GM21825 (cell line): ENCODE data around the gene SRGN.

Experiments used
- ATAC-seq: cut with Tn5 transposase; IDR thresholded peaks from one replicate; pipeline ENCODE4 v1.9.1; 2021; ENCODE audit warnings: mild to moderate bottlenecking, moderate library complexity; ENCODE audit not compliant: unreplicated experiment

The SRGN gene

DNA sequence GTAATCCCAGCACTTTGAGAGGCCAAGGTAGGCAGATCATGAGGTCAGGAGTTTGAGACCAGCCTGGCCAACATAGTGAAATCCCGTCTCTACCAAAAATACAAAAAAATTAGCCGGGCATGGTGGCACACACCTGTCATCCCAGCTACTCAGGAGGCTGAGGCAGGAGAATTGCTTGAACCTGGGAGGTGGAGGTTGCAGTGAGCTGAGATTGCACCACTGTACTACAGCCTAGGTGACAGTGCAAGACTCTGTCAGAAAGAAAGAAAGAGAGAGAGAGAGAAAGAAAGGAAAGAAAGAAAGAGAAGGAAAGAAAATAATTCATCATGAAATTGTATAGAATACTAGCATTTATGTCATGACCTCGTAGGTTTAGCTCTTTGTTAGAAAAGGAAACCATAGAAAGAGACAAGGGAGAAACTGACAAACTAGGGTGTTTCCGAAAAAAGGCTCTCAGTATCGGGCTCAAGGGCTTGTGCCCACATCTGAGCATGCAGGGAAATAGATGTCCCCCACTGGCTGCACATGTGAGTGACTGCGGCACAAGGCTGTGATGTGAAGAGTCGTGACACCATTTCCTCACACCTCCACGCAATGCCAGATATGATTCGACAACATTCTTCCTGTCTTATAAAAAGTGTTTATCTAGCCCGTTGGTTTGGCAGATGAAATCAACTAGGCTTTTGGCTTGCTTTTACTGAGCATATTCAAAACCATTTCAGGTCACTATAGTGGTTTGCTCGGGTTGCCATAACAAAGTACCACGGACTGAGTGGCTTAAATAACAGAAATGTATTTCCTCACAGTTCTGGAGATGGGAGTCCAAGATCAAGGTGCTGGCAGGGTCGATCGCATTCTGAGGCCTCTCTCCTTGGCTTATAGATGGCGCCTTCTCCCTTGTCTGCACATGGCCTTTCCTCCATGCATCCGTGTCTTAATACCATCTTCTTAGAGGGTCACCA is 2.0 kb downstream of the SRGN start:
- peak; percentile 43 for ATAC-seq

DNA sequence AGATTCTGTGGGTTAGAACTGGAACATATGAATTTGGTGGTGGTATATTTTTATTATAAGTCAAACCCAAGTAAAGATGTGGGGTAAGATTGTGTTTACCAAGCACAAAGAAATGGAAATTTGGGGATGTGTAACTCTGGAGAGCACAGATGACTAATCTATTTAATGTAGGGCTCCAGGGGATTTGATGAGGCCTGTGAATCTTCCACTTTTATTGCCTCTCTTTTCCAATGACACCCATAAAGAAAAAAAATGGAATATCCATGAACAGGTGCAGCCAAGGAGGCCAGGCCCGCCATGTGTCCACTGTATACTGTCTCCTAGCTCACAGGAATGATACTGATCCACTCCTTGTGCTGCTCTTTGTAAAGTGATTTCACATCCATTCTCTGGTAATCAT is 2.8 kb downstream of the SRGN start:
- no peak for ATAC-seq

DNA sequence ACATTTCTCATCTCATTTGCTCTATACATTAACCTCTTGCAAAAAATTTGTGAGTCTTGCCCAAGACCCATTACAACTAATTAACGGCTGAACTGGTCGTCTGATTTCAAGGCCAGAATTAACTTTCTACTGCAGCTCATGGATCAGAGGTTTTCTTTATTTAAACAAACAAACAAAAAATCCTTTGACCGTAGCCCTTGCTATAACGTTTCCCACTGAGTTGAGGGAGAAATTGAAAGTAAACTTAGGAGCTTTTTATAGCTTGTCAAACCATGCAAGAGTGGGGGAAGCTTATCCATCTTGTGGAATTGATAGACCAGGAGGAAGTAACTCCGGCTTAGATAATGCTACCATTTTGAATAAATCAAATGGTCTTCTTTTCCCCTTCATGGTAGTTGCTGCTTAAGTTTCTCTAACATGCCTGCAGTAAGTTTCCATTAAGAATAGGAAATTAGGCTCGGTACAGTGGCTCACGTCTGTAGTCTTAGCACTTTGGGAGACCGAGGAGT is 3.3 kb downstream of the SRGN start:
- ATAC-seq = no peak

DNA sequence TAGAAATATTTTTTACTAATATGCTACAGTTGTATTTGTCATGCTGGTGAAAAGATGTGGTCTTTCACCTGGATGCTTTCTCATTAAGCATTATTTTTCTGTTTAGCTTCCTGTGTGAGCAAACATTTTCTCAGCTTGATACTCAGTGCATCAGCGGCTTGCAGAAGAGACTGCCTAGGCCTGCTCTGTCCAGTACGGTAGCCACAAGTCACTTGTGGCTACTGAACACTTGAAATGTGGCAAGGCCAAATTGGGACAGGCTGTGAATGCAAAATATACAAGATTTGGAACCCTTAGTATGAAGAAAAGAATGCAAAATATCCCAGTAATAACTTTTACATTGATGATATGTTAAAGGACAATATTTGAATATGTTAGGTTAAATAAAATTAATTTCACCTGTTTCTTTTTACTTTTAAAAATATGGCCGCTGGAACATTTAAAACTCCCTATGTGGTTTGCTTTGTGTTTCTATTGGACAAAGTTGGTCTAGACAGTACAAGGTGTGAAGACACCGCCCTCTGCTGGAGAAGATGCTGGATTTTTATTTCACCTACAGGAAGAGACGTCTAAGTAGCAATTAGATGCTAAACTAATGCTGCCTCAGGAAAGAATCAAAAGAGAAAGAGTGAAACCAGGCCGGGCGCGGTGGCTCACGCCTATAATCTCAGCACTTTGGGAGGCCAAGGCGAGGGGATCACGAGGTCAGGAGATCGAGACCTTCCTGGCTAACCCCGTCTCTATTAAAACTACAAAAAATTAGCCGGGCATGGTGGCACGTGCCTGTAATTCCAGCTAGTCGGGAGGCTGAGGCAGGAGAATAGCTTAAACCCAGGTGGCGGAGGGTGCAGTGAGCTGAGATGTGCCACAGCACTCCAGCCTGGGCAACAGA is 5.3 kb downstream of the SRGN start:
- ATAC-seq = no peak

DNA sequence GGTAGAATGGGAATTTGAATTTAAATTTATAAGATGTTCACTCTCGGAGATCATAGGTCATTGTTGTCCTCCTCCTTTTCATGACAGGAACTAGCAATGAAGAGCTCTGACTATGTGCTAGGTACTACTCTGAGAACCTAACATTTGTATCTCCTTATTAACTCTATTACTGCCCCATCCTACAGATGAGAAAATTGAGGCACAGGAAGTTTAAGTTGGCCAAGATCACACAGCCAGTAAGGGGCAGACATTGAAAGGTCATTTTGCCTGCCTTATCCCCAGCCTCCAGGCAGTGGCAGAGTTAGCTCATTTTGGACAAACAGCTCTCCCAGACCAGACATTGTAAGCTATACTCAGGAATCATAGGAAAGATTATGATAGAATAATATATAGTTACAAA is 6.0 kb downstream of the SRGN start:
- ATAC-seq = no peak

DNA sequence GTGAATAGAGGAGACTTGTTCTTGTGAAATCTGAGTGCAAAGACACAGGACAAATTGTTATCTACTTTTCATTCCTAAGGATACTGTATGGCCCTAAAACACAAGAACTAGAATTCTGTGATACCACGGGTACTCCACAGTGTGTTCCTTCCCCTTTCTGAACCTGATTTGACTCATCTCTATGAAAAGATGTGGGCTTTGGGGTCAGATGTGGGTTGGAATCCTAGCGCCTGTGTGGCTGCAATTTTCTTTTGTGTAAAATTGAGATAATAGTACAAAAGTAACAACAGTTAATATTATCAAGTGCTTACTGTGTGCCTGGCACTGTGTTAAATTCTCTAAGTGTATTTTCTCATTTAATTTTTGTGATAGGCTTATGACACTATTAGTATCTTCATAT is 8.1 kb downstream of the SRGN start:
- ATAC-seq = no peak

DNA sequence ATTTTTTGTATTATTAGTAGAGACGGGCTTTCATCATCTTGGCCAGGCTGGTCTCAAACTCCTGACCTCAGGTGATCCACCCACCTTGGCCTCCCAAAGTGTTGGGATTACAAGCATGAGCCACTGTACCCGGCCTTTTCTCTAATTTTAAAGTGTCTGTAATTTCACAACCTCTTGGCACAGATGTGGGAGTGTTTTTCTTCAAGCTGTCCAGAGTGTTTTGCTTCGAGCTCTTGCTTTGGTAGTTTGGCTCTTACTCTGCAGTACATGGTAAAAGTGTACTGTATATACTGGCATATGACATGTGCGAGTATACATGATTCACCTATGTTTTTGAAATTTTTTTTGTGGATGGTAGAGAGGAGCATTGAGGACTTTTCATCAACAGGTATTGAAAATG is 9.8 kb downstream of the SRGN start:
- ATAC-seq = no peak

DNA sequence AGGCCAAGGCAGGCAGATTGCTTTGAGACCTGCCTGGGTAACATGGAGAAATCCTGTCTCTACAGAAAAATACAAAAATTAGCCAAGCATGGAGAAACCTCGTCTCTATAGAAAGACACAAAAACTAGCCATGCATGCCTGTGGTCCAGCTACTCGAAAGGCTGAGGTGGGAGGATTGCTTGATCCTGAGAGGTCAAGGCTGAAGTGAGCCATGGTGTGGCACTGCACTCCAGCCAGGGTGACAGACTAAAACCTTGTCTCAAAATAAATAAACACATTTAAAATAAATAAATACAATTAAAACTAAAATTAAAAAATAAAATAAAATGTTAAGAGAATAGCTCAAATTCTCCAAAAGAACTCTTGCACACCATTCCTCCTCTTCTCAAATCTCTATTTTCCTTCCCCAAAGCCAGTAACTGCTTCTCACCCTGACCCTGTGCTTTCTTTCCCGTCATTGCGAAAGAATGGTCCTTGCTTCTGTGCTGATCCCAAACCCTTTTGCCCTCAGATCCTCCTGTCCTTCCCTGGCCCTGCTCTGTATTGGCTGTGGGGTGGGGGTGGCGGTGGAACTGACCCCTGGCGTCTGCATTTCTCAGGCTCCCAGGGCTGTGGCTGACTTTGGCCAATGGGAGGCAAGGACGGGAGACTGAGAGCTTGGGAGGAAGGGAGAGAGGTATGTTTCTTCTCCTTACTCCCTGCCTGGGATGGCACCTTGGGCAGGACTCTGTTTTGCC is 12.4 kb downstream of the SRGN start:
- no peak for ATAC-seq

DNA sequence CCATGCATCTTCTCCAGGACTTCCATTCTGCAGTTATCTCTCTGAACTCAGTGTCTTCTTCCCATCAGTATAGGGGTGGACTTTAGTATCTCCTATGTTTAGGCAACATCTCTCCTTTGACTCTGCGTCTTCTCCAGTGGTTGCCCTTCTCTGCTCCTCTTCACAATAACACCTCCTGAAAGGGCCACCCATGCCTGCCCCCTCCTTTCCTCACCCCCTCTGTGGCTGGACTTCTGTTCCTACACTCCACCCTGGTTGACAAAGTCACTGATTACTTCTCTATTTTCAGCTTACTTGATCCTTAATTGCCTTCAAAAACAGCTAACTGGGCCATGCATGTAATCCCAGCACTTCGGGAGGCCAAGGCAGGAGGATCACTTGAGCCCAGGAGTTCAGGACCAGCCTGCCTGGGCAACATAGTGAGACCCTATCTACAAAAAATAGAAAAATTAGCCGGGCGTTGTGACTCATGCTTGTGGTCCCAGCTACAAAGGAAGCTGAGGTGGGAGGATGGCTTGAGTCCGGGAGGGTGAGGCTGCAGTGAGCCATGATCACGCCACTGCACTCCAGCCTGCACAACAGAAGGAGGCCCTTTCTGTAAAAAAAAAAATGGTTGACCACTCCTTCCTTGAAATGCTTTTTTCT is 13.7 kb downstream of the SRGN start:
- no peak for ATAC-seq

DNA sequence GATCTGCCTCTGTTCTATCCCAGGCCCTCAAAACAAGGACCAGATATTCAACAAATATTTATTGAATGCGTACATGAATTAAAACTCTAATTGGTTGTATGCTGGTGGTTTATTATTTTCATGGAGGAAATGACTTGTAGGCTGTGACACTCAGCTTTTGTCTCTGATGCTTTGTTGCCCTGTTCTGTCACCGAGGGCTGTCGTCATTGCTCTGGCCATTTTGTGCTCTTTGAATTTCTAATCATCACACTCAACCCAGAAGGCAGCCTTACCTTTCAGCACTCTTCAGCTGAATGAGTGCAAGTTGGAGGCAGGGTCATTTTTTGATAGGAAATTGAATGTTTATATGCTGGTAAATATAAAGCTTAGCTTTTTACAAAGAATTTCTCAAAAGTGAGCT is 14.5 kb downstream of the SRGN start:
- ATAC-seq = no peak

DNA sequence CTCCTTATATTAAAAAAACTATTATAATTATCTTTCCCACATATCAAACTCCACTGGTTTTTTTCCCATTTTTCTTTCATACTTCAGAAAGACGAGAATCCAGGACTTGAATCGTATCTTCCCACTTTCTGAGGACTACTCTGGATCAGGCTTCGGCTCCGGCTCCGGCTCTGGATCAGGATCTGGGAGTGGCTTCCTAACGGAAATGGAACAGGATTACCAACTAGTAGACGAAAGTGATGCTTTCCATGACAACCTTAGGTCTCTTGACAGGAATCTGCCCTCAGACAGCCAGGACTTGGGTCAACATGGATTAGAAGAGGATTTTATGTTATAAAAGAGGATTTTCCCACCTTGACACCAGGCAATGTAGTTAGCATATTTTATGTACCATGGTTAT is 15.9 kb downstream of the SRGN start:
- ATAC-seq = no peak

DNA sequence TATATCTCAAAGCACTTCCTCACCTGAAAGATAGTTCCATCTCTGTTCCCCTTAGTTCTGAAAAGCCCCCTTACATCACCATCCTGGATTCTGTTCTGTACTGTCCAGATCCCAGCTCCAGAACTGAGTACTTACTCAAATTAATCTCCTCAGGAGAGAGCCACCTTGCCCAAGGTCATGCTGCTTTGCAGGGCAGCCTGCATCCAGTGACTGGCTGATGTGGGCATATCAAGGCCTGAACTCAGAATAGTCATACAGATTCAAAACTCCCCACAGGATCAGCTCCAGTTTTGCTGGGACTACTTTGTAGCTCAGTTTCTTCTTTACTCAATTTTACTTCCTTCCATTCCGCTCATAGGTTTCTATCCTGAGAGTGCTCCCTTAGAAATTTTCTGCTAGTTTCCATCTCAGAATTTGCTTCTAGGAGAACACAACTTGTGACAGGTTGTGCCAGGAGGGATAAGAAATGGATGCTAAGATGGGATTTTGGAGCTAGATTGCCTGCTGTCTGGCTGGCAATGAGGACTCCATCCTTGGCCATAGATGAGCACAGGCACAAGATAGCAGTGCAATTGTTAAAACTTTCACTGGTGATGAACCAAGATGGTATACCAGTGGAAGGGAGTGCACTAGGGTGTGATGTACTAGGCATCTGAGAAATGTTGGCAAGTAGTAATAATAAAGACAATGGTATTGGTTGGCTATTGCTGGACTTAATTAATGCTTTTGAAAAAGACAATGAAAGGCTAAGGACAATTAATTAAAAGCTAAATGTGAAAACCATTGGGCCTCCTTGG is 17.3 kb downstream of the SRGN start:
- ATAC-seq = no peak

DNA sequence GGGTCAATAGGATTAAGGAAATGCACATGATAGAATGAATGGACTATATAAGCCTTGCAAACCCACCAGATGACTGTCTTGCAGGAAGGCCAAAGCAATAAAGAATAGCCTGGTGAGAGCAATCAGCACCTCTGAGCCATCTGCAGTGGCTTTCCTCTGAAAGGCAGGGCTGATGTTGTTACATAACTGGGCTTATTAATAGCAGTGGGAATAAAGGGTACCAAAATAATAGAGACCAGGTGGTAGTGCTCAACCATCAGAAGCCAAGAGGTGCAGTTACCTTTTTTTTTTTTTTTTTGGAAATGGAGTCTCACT is 19.2 kb downstream of the SRGN start:
- no peak for ATAC-seq

DNA sequence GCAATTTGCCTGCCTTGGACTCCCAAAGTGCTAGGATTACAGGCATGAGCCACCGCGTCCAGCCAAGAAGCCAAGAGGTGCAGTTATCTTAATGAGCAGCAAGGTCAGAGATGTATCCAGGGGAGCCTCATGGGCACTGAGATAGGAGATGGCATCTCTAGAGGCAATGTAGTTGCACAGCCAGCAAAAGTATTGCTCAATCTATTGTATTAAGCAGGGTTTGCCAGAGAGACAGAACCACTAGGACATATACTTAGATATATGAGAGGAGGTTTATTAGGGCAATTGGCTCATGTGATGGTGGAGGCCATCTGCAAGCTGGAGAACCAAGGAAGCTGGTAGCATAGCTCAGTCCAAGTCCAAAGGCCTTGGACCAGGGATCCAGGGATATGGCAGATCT is 19.8 kb downstream of the SRGN start:
- no peak for ATAC-seq

DNA sequence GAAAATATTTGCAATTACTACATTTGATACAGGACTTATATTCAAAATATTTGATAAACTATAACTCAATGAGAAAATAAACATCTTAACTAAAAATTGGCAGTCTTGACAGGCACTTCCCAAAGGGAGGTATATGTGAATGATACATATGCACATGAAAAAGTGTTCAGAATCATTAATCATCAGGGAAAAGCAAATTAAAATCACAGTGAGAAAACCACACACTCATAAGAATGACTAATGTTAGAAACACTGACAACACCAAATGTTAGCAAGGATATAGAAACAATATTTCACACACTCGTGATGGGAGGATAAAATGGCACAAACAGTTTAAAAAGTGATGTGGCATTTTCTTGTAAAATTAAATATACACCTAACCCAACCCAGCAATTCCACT is 32.0 kb downstream of the SRGN start:
- no peak for ATAC-seq

DNA sequence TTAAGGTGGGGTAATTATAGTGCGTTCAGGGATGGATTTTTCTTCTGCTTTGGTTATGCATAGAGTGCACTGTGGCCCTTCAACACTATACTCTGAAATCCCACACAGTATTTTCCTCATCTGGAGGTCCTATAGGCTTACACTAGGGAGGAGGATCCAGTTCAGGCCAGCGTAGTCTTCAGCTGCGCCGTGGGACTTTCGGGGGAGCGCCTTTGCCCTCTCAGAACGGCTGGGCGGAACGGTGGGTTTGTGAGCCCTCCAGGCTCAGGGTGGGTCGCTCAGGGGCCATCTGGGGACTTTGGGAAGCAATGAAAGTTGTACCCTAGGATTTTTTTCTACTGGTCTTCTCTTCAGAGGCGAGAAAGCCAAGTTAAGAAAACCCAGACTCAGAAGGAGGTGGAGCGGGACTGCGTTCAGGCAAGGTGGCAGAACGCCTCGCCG is 35.4 kb downstream of the SRGN start:
- peak; percentile 21 for ATAC-seq

DNA sequence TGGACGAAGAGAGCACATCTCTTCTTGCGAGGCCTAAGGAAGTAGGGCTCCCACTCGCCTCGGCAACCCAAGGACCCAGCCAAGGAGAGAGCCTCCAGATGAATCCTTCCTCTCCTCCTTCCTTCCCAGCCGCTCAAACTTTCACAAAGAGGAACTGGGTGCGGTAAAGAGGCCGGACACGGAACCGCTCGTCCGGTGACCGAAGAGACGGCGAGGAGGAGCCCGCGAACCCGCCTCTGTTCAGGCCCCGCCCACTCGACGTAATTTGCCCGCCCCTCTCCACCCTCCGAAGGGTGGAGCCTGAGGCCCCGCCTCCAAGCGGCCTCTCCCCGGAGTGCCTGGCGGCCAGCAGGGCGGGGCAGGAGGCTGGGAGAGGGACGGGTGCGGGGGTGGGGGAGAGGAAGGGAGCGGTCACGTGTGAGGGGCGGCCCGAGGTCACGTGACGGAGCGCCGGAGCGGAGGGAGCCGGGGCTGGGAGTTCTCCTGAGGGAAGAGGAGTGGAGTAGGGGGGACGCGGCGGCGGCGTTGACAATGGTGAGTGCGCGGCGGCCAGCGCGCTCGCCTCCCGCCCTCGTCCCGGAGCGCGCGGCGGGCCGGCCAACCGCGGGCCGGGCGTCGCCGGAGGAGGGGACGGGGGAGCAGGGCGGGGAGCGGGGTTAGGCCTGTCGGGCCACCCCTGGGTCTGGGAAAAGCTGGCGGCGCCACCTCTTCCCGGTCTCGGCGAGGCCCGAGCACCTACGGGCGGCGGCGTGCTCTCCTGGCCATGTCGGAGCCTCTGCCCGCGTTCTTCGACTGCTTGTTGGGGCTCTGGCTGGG is 36.1 kb downstream of the SRGN start, which contains the start of gene VPS26A:
Gene VPS26A (plus strand): TSS at position 432 of the 816 bp plus-strand sequence. CDS start 100 bp downstream, at position 532.
- ATAC-seq = peak; percentile 87

DNA sequence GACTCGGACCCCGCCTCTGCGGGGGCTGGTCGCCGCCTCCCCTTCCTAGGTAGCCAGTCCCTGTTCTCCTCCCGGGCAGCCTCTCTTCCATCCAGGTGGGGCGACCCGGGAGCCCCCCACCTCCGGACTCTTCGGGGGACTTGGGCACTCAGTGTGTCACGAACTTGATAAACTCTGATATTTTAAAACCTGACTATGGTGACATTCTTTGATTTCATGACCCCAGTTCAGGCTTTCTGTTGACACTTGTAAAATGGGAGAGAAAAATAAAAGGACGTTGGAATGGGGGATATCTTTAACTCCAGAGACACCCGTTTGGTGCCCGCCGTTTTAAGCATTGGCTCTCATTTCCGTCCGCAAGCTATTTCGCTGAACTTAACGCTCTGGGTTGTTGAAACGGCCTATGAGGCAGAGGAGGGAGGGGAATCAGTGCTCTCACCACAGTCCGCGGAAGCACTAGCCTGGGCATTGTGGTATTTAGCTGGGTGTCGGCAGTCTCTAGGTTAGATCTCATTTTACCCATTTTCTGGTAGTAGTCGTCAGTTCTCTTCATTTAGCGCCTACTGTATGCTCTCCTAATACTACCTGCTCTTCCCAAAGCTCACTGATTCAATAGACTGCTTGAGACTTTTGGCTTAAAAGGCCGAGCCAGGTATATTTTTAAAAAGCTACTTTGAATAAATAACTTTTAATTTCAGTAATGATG is 36.8 kb downstream of the SRGN start:
- peak; percentile 25 for ATAC-seq
